Neural crest cell (in vitro differentiated cells): Measurements from ENCODE around the gene DDX60. TPM values are rescaled to one million over a fixed set of nuclear protein-coding genes. Genes with fewer than 3 reads are reported as not detected.
"Not testable (repeated sequence)": the region's sequence is repeated elsewhere in the genome, so short reads cannot be mapped to it uniquely, and the experiment has no call there.

Experiments
- DNase-seq: peaks from one replicate; pipeline ENCODE4 v3.0.0; 2021; ENCODE audit warnings: low read depth, mixed read lengths, low spot score
- H3K27ac Mint-ChIP-seq: one replicate; pipeline ENCODE4 v1.8.0; 2021; ENCODE audit warnings: mild to moderate bottlenecking, mixed read lengths; ENCODE audit not compliant: unreplicated experiment
- H3K27me3 Mint-ChIP-seq: 2 replicates; pipeline ENCODE4 v1.8.0; 2021; ENCODE audit warnings: low read depth, mild to moderate bottlenecking, mixed read lengths
- H3K36me3 Mint-ChIP-seq: 2 replicates; pipeline ENCODE4 v1.8.0; 2021; ENCODE audit warnings: low read depth, mild to moderate bottlenecking, mixed read lengths
- H3K4me1 Mint-ChIP-seq: 2 replicates; pipeline ENCODE4 v1.8.0; 2021; ENCODE audit warnings: mixed read lengths
- H3K4me3 Mint-ChIP-seq: one replicate; pipeline ENCODE4 v1.8.0; 2021; ENCODE audit warnings: mild to moderate bottlenecking, mixed read lengths
- H3K9me3 Mint-ChIP-seq: 2 replicates; pipeline ENCODE4 v1.8.0; 2021; ENCODE audit warnings: mixed read lengths
- CTCF ChIP-seq: fragments of 200-600 bp; sonication (generic); conservative IDR thresholded peaks from 2 replicates; pipeline ENCODE4 v1.5.0; 2021; ENCODE audit warnings: antibody characterized with exemption, mild to moderate bottlenecking
- total RNA-seq: library from RNA; stranded (reverse); gene quantifications from 2 replicates; pipeline ENCODE4 v1.2.1, GENCODE V29; 2021

DDX60 gene
- total RNA-seq, 1 donor from 2014 or later = 2.1 TPM

- Mint-ChIP-seq H3K9me3 (no peaks in the 10 kb centered on the region), H3K4me3 (no peak overlapping the region), H3K4me1 (no peaks in the 10 kb centered on the region), H3K36me3 (no peaks in the 10 kb centered on the region), H3K27me3 (no peaks in the 10 kb centered on the region), H3K27ac (no peak overlapping the region)
- TF ChIP-seq CTCF = no peak
- no peak for DNase-seq
Measured at GRCh38 chr4:168291242-168291641, 27.3 kb downstream of the DDX60 start.

- H3K4me3 Mint-ChIP-seq, H3K27ac Mint-ChIP-seq, DNase-seq, H3K36me3 Mint-ChIP-seq, H3K4me1 Mint-ChIP-seq, H3K9me3 Mint-ChIP-seq, H3K27me3 Mint-ChIP-seq: not testable (repeated sequence)
Measured at GRCh38 chr4:168285850-168286249, 32.7 kb downstream of the DDX60 start.

- no peaks in the 10 kb centered on the region for H3K27me3 Mint-ChIP-seq
- H3K36me3 Mint-ChIP-seq = peaks cover 3% of the 10 kb centered on the region
- no peak overlapping the region for H3K27ac Mint-ChIP-seq
- TF ChIP-seq CTCF = no peak
- no peak for DNase-seq
- H3K9me3 Mint-ChIP-seq = peaks cover 5% of the 10 kb centered on the region
- H3K4me1 Mint-ChIP-seq = no peaks in the 10 kb centered on the region
- H3K4me3 Mint-ChIP-seq = no peak overlapping the region
Measured at GRCh38 chr4:168279556-168279955, 39.0 kb downstream of the DDX60 start.

- H3K9me3 Mint-ChIP-seq = peaks cover 5% of the 10 kb centered on the region
- no peak overlapping the region for H3K4me3 Mint-ChIP-seq
- DNase-seq = no peak
- H3K36me3 Mint-ChIP-seq = no peaks in the 10 kb centered on the region
- H3K4me1 Mint-ChIP-seq = no peaks in the 10 kb centered on the region
- no peak overlapping the region for H3K27ac Mint-ChIP-seq
- no peaks in the 10 kb centered on the region for H3K27me3 Mint-ChIP-seq
- no peak for TF ChIP-seq CTCF
Measured at GRCh38 chr4:168275836-168276235, 42.7 kb downstream of the DDX60 start.

GRCh38 chr4:168274871-168275270 lies 43.7 kb downstream of the DDX60 start:
- DNase-seq = no peak
- Mint-ChIP-seq H3K9me3 (peaks cover 5% of the 10 kb centered on the region), H3K27me3 (no peaks in the 10 kb centered on the region), H3K4me3 (no peak overlapping the region), H3K4me1 (no peaks in the 10 kb centered on the region), H3K36me3 (no peaks in the 10 kb centered on the region), H3K27ac (no peak overlapping the region)
- no peak for TF ChIP-seq CTCF

GRCh38 chr4:168273838-168274237 lies 44.7 kb downstream of the DDX60 start:
- Mint-ChIP-seq H3K36me3 (no peaks in the 10 kb centered on the region), H3K4me3 (no peak overlapping the region), H3K9me3 (peaks cover 2% of the 10 kb centered on the region), H3K4me1 (no peaks in the 10 kb centered on the region), H3K27ac (no peak overlapping the region), H3K27me3 (no peaks in the 10 kb centered on the region)
- TF ChIP-seq CTCF = no peak
- DNase-seq = no peak
